WTC11 (cell line): Measurements from ENCODE around the gene ATG7. TPM values are rescaled to one million over a fixed set of nuclear protein-coding genes. Genes with fewer than 3 reads are reported as not detected.

ENCODE experiments used
- ATAC-seq: fragments of 200-7000 bp; cut with Tn5 transposase; 2 replicates; pipeline ENCODE4 v1.10.0; 2021; ENCODE audit warnings: mild to moderate bottlenecking, moderate library complexity
- CTCF ChIA-PET: fragments of 300-600 bp; sonication (Branson Sonifier 250); formaldehyde crosslinking; loops from one replicate; lab custom pipeline; 2021; ENCODE audit warnings: antibody characterized with exemption; lab: Charles Lee
- POLR2A ChIA-PET: fragments of 350-600 bp; sonication (Branson Sonifier 250); formaldehyde crosslinking; loops from one replicate; lab custom pipeline; 2021; ENCODE audit warnings: antibody characterized with exemption; lab: Charles Lee
- DNase-seq: peaks from one replicate; pipeline ENCODE4 v3.0.0; 2021; ENCODE audit warnings: low spot score
- H3K27ac Mint-ChIP-seq: 2 replicates; pipeline ENCODE4 v1.8.0; 2021; ENCODE audit warnings: mixed read lengths
- H3K27me3 Mint-ChIP-seq: 2 replicates; pipeline ENCODE4 v1.8.0; 2021; ENCODE audit warnings: low read depth, mild to moderate bottlenecking, moderate library complexity, mixed read lengths
- H3K36me3 Mint-ChIP-seq: 2 replicates; pipeline ENCODE4 v1.8.0; 2021; ENCODE audit warnings: mixed read lengths
- H3K4me1 Mint-ChIP-seq: 2 replicates; pipeline ENCODE4 v1.8.0; 2022; ENCODE audit warnings: mixed read lengths
- H3K4me3 Mint-ChIP-seq: 2 replicates; pipeline ENCODE4 v1.8.0; 2021; ENCODE audit warnings: mild to moderate bottlenecking, moderate library complexity, mixed read lengths
- H3K9me3 Mint-ChIP-seq: 2 replicates; pipeline ENCODE4 v1.8.0; 2021; ENCODE audit warnings: mixed read lengths
- FOXK1 ChIP-seq: sonication (generic); formaldehyde crosslinking; IDR thresholded peaks from 2 replicates; pipeline ENCODE4 v1.8.0; 2022; ENCODE audit warnings: mild to moderate bottlenecking, moderate library complexity, missing genetic modification reagents
- GABPB1 ChIP-seq: sonication (generic); formaldehyde crosslinking; IDR thresholded peaks from 2 replicates; pipeline ENCODE4 v1.8.1; 2023; ENCODE audit warnings: mild to moderate bottlenecking, missing genetic modification reagents
- GRHL2 ChIP-seq: fragments of 250-450 bp; sonication (Bioruptor Pico); IDR thresholded peaks from 2 replicates; pipeline ENCODE4 v1.8.0; 2022; ENCODE audit warnings: mild to moderate bottlenecking, moderate library complexity; ENCODE audit not compliant: insufficient replicate concordance, severe bottlenecking
- OVOL2 ChIP-seq: fragments of 250-450 bp; sonication (Bioruptor Pico); IDR thresholded peaks from 2 replicates; pipeline ENCODE4 v1.9.0; 2021; ENCODE audit warnings: mild to moderate bottlenecking, borderline replicate concordance
- RORB ChIP-seq: fragments of 250-450 bp; sonication (Bioruptor Pico); IDR thresholded peaks from 2 replicates; pipeline ENCODE4 v1.9.0; 2021; ENCODE audit warnings: mild to moderate bottlenecking
- SMAD3 ChIP-seq: sonication (generic); formaldehyde crosslinking; IDR thresholded peaks from 2 replicates; pipeline ENCODE4 v1.8.0; 2022; ENCODE audit warnings: missing genetic modification reagents, mild to moderate bottlenecking, borderline replicate concordance
- ZNF425 ChIP-seq: fragments of 250-450 bp; sonication (Bioruptor Pico); conservative IDR thresholded peaks from 2 replicates; pipeline ENCODE4 v1.9.0; 2021; ENCODE audit warnings: mild to moderate bottlenecking
- total RNA-seq: library from RNA; stranded (reverse); gene quantifications from 3 replicates; pipeline ENCODE4 v1.2.3, GENCODE V29; 2021
- TF ChIP-seq, protein P1 (sequence below): sonication (generic); formaldehyde crosslinking; IDR thresholded peaks from 2 replicates; pipeline ENCODE4 v1.8.0; 2022; ENCODE audit warnings: missing genetic modification reagents
- TF ChIP-seq, protein P2 (sequence below): sonication (generic); formaldehyde crosslinking; IDR thresholded peaks from 2 replicates; pipeline ENCODE4 v1.8.1; 2023; ENCODE audit warnings: mild to moderate bottlenecking, missing genetic modification reagents, borderline replicate concordance

ATG7 gene
- total RNA-seq, 1 experiment from 2014 or later = 17.5 TPM

GRCh38 chr3:11465744-11466616 is 193.8 kb downstream of the ATG7 start:
- ATAC-seq = no peak
- CTCF ChIA-PET = interaction anchor here (0.7 kb wide), 1 partner anchor 85 kb away, joined by 3 read pairs; no protein-coding TSS in a partner anchor
- no peak for TF ChIP-seq ZNF425 (CRISPR knock-in tag)
- no peak for TF ChIP-seq SMAD3 (CRISPR knock-in tag)
- TF ChIP-seq OVOL2 (CRISPR knock-in tag) = no peak
- no peak for TF ChIP-seq GRHL2 (CRISPR knock-in tag)
- Mint-ChIP-seq H3K27me3 (no peaks in the 10 kb centered on the region), H3K4me1 (peaks cover 3% of the 10 kb centered on the region; the same call in 1 of the 2 replicates), H3K27ac (peak overlapping the region; percentile 12; the same call in 1 of the 2 replicates), H3K4me3 (no peak overlapping the region), H3K9me3 (no peaks in the 10 kb centered on the region), H3K36me3 (no peaks in the 10 kb centered on the region)
- POLR2A ChIA-PET = no interaction called here
- no peak for DNase-seq

DNA sequence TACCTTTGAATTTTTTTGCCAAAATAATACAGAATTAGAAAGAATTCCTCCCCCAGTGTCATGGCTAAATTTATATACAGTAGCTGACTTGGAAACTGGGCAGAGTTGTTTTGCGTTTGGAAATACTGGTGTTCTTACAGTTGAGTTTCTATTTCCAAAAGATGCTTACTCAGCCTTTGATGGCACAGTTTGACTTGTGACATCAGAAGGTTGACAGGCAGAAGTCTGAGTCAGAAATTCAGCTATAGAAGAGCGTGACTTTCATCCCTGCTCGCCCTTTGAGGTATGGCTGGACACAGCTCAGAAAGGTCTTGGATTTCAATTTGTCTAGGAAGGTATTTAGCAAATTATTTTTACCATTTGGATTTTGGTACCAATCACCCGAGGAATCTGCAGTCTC is 195.7 kb downstream of the ATG7 start:
- no peaks in the 10 kb centered on the region for H3K9me3 Mint-ChIP-seq
- no peak overlapping the region for H3K4me3 Mint-ChIP-seq
- no peaks in the 10 kb centered on the region for H3K27me3 Mint-ChIP-seq
- ChIA-PET POLR2A (no interaction called here), CTCF (no interaction called here)
- peaks cover 3% of the 10 kb centered on the region; the same call in 1 of the 2 replicates for H3K4me1 Mint-ChIP-seq
- no peak for TF ChIP-seq GABPB1 (CRISPR knock-in tag)
- H3K27ac Mint-ChIP-seq = no peak overlapping the region
- no peak for ATAC-seq
- DNase-seq = no peak
- H3K36me3 Mint-ChIP-seq = no peaks in the 10 kb centered on the region

DNA sequence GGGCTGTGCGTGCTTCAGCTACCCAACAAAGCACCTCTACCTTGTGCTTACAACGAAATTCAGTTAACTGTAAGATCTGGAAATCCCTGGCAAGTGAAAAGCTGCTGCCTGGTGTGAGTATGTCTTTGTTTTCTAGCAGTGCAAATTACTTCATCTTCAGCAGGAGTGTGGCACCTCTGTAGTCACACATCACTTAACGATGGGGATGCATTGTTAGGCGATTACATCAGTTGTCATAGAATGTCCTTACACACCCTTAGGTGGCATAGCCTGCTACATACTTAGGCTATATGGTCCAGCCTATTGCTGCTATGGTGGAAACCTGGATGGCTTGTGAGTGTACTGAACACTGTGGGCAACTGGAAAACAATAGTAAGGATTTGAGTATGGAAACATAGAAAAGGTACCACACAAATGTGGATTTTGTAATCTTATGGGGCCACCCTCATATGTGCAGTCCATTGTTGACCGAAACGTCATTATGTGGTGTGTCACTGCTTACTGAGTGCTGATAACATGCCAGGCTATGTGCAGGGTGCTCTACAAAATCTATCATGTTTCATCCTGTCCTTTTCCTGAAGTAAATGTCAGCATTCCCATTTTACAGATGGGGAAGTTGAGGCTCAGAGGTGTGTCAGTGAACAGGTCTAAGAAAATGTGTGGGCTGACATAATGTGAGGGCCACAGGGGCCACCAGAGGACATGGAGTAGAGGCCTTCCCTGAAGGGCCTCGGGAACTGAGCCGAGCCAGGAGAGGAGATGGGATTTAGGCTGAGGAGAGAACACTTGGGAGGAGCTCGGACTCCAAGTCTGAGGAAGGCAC is 198.0 kb downstream of the ATG7 start:
- Mint-ChIP-seq H3K36me3 (no peaks in the 10 kb centered on the region), H3K27me3 (no peaks in the 10 kb centered on the region), H3K4me1 (peaks cover 7% of the 10 kb centered on the region), H3K27ac (no peak overlapping the region), H3K9me3 (no peaks in the 10 kb centered on the region), H3K4me3 (no peak overlapping the region)
- TF ChIP-seq, protein P1, sequence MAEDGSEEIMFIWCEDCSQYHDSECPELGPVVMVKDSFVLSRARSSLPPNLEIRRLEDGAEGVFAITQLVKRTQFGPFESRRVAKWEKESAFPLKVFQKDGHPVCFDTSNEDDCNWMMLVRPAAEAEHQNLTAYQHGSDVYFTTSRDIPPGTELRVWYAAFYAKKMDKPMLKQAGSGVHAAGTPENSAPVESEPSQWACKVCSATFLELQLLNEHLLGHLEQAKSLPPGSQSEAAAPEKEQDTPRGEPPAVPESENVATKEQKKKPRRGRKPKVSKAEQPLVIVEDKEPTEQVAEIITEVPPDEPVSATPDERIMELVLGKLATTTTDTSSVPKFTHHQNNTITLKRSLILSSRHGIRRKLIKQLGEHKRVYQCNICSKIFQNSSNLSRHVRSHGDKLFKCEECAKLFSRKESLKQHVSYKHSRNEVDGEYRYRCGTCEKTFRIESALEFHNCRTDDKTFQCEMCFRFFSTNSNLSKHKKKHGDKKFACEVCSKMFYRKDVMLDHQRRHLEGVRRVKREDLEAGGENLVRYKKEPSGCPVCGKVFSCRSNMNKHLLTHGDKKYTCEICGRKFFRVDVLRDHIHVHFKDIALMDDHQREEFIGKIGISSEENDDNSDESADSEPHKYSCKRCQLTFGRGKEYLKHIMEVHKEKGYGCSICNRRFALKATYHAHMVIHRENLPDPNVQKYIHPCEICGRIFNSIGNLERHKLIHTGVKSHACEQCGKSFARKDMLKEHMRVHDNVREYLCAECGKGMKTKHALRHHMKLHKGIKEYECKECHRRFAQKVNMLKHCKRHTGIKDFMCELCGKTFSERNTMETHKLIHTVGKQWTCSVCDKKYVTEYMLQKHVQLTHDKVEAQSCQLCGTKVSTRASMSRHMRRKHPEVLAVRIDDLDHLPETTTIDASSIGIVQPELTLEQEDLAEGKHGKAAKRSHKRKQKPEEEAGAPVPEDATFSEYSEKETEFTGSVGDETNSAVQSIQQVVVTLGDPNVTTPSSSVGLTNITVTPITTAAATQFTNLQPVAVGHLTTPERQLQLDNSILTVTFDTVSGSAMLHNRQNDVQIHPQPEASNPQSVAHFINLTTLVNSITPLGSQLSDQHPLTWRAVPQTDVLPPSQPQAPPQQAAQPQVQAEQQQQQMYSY (CRISPR knock-in tag) = no peak
- TF ChIP-seq FOXK1 (no peak), RORB (CRISPR knock-in tag) (no peak)
- TF ChIP-seq, protein P2, sequence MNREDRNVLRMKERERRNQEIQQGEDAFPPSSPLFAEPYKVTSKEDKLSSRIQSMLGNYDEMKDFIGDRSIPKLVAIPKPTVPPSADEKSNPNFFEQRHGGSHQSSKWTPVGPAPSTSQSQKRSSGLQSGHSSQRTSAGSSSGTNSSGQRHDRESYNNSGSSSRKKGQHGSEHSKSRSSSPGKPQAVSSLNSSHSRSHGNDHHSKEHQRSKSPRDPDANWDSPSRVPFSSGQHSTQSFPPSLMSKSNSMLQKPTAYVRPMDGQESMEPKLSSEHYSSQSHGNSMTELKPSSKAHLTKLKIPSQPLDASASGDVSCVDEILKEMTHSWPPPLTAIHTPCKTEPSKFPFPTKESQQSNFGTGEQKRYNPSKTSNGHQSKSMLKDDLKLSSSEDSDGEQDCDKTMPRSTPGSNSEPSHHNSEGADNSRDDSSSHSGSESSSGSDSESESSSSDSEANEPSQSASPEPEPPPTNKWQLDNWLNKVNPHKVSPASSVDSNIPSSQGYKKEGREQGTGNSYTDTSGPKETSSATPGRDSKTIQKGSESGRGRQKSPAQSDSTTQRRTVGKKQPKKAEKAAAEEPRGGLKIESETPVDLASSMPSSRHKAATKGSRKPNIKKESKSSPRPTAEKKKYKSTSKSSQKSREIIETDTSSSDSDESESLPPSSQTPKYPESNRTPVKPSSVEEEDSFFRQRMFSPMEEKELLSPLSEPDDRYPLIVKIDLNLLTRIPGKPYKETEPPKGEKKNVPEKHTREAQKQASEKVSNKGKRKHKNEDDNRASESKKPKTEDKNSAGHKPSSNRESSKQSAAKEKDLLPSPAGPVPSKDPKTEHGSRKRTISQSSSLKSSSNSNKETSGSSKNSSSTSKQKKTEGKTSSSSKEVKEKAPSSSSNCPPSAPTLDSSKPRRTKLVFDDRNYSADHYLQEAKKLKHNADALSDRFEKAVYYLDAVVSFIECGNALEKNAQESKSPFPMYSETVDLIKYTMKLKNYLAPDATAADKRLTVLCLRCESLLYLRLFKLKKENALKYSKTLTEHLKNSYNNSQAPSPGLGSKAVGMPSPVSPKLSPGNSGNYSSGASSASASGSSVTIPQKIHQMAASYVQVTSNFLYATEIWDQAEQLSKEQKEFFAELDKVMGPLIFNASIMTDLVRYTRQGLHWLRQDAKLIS (CRISPR knock-in tag) = no peak
- DNase-seq (no peak), ATAC-seq (no peak)
- CTCF ChIA-PET = interaction anchor here (0.6 kb wide), 1 partner anchor 150 kb away, joined by 3 read pairs; no protein-coding TSS in a partner anchor
- POLR2A ChIA-PET = interaction anchor here (0.7 kb wide), 1 partner anchor 131 kb away, joined by 3 read pairs; no protein-coding TSS in a partner anchor
